WTC11 (cell line): ENCODE results near the gene POU3F1. TPM values are rescaled to one million over a fixed set of nuclear protein-coding genes. Genes with fewer than 3 reads are reported as not detected.
A peak's percentile ranks its signal among the peaks of the same experiment; 100 is the strongest.

Experiments
- AFF4 ChIP-seq: sonication (generic); formaldehyde crosslinking; IDR thresholded peaks from 2 replicates; pipeline ENCODE4 v1.8.1; 2023; ENCODE audit warnings: mild to moderate bottlenecking, missing genetic modification reagents, borderline replicate concordance
- ATF1 ChIP-seq: sonication (generic); formaldehyde crosslinking; IDR thresholded peaks from 2 replicates; pipeline ENCODE4 v1.8.1; 2023; ENCODE audit warnings: mild to moderate bottlenecking, moderate library complexity, missing genetic modification reagents
- ESRRA ChIP-seq: sonication (generic); formaldehyde crosslinking; IDR thresholded peaks from 2 replicates; pipeline ENCODE4 v1.8.1; 2022; ENCODE audit warnings: mild to moderate bottlenecking, missing genetic modification reagents, borderline replicate concordance
- FOXK1 ChIP-seq: sonication (generic); formaldehyde crosslinking; IDR thresholded peaks from 2 replicates; pipeline ENCODE4 v1.8.0; 2022; ENCODE audit warnings: mild to moderate bottlenecking, moderate library complexity, missing genetic modification reagents
- IRF1 ChIP-seq: sonication (generic); formaldehyde crosslinking; IDR thresholded peaks from 2 replicates; pipeline ENCODE4 v1.8.0; 2023; ENCODE audit warnings: missing genetic modification reagents
- JUN ChIP-seq: sonication (generic); formaldehyde crosslinking; IDR thresholded peaks from 2 replicates; pipeline ENCODE4 v1.8.0; 2023; ENCODE audit warnings: mild to moderate bottlenecking, missing genetic modification reagents
- MAX ChIP-seq: sonication (generic); formaldehyde crosslinking; IDR thresholded peaks from 2 replicates; pipeline ENCODE4 v1.8.0; 2022; ENCODE audit warnings: mild to moderate bottlenecking, missing genetic modification reagents
- NFYB ChIP-seq: sonication (generic); formaldehyde crosslinking; conservative IDR thresholded peaks from 2 replicates; pipeline ENCODE4 v1.8.0; 2022; ENCODE audit warnings: low read depth, missing genetic modification reagents
- NR1H2 ChIP-seq: sonication (generic); formaldehyde crosslinking; IDR thresholded peaks from 2 replicates; pipeline ENCODE4 v1.9.0; 2021; ENCODE audit warnings: mild to moderate bottlenecking, moderate library complexity, missing genetic modification reagents
- OVOL2 ChIP-seq: fragments of 250-450 bp; sonication (Bioruptor Pico); IDR thresholded peaks from 2 replicates; pipeline ENCODE4 v1.9.0; 2021; ENCODE audit warnings: mild to moderate bottlenecking, borderline replicate concordance
- PRDM15 ChIP-seq: sonication (generic); formaldehyde crosslinking; IDR thresholded peaks from 2 replicates; pipeline ENCODE4 v1.8.0; 2022; ENCODE audit warnings: missing genetic modification reagents
- SOX15 ChIP-seq: fragments of 250-450 bp; sonication (Bioruptor Pico); IDR thresholded peaks from 2 replicates; pipeline ENCODE4 v1.9.0; 2021; ENCODE audit warnings: mild to moderate bottlenecking
- STAT6 ChIP-seq: sonication (generic); formaldehyde crosslinking; conservative IDR thresholded peaks from 2 replicates; pipeline ENCODE4 v1.8.1; 2023; ENCODE audit warnings: mild to moderate bottlenecking, low read depth, missing genetic modification reagents, moderate library complexity
- ZBTB43 ChIP-seq: sonication (generic); formaldehyde crosslinking; IDR thresholded peaks from 2 replicates; pipeline ENCODE4 v1.8.1; 2023; ENCODE audit warnings: mild to moderate bottlenecking, missing genetic modification reagents
- ZNF219 ChIP-seq: sonication (generic); formaldehyde crosslinking; IDR thresholded peaks from 2 replicates; pipeline ENCODE4 v1.8.0; 2023; ENCODE audit warnings: missing genetic modification reagents, mild to moderate bottlenecking, borderline replicate concordance
- ZNF512 ChIP-seq: sonication (generic); formaldehyde crosslinking; IDR thresholded peaks from 2 replicates; pipeline ENCODE4 v1.8.1; 2022; ENCODE audit warnings: missing genetic modification reagents, borderline replicate concordance
- ZNF532 ChIP-seq: fragments of 250-450 bp; sonication (Bioruptor Pico); IDR thresholded peaks from 2 replicates; pipeline ENCODE4 v1.9.0; 2021; ENCODE audit warnings: mild to moderate bottlenecking, borderline replicate concordance
- ZNF671 ChIP-seq: fragments of 250-450 bp; sonication (Bioruptor Pico); IDR thresholded peaks from 2 replicates; pipeline ENCODE4 v1.8.0; 2021; ENCODE audit warnings: mild to moderate bottlenecking
- total RNA-seq: library from RNA; stranded (reverse); gene quantifications from 3 replicates; pipeline ENCODE4 v1.2.3, GENCODE V29; 2021

The POU3F1 gene
- total RNA-seq, 1 experiment from 2014 or later: 18.9 TPM

- TF ChIP-seq STAT6 (CRISPR knock-in tag) (no peak), AFF4 (CRISPR knock-in tag) (peak; percentile 96; the same call in 1 of the 2 replicates), IRF1 (CRISPR knock-in tag) (peak; percentile 98), ZNF219 (peak; percentile 93; the same call in 1 of the 2 replicates), PRDM15 (CRISPR knock-in tag) (peak; percentile 71), SOX15 (no peak), ZBTB43 (peak; percentile 78; the same call in 1 of the 2 replicates), ESRRA (peak; percentile 85; the same call in 1 of the 2 replicates), ZNF671 (CRISPR knock-in tag) (no peak), NFYB (CRISPR knock-in tag) (peak; percentile 79), ZNF532 (peak; percentile 68; the same call in 1 of the 2 replicates), FOXK1 (CRISPR knock-in tag) (peak; percentile 95), MAX (CRISPR knock-in tag) (peak; percentile 100), OVOL2 (CRISPR knock-in tag) (no peak), ATF1 (CRISPR knock-in tag) (peak; percentile 95), JUN (CRISPR knock-in tag) (peak; percentile 95; the same call in 1 of the 2 replicates), ZNF512 (CRISPR knock-in tag) (no peak), NR1H2 (CRISPR knock-in tag) (peak; percentile 73)
Observed at GRCh38 chr1:38012363-38013226, 34.0 kb downstream of the POU3F1 start, which contains the start of gene UTP11 (continued).
